ENCODE measurements around the gene LIMK1.

LIMK1 gene

GRCh38 chr7:74070619-74070921 is 13.0 kb upstream of the LIMK1 start:
- no peak for FAIRE-seq
- TF ChIP-seq POLR2AphosphoS5 (IDR thresholded peaks at IDR 0.05; ENCODE audit: low read depth, low read length) (no peak), TAF1 (IDR thresholded peaks at IDR 0.05; ENCODE audit: borderline replicate concordance, low read depth, low read length) (no peak), POLR2A (IDR thresholded peaks at IDR 0.05; ENCODE audit: low read depth, low read length) (no peak)
- no peak for DNase-seq (ENCODE audit: insufficient read length)

GRCh38 chr7:74071121-74071520 is 12.5 kb upstream of the LIMK1 start:
- no peak for TF ChIP-seq POLR2AphosphoS5 (IDR thresholded peaks at IDR 0.05; ENCODE audit: low read depth, low read length)
- DNase-seq (ENCODE audit: insufficient read length) = no peak
- FAIRE-seq = no peak

- FAIRE-seq (no peak), DNase-seq (ENCODE audit: insufficient read length) (no peak)
- TF ChIP-seq TAF1 (IDR thresholded peaks at IDR 0.05; ENCODE audit: borderline replicate concordance, low read depth, low read length) (no peak), POLR2A (IDR thresholded peaks at IDR 0.05; ENCODE audit: low read depth, low read length) (no peak), POLR2AphosphoS5 (IDR thresholded peaks at IDR 0.05; ENCODE audit: low read depth, low read length) (no peak)
These were observed 8.8 kb upstream of the LIMK1 start for GRCh38 chr7:74074770-74075169.

- TF ChIP-seq TAF1 (IDR thresholded peaks at IDR 0.05; ENCODE audit: borderline replicate concordance, low read depth, low read length) = no peak
- TF ChIP-seq POLR2AphosphoS5 (IDR thresholded peaks at IDR 0.05; ENCODE audit: low read depth, low read length) = no peak
- no peak for TF ChIP-seq POLR2A (IDR thresholded peaks at IDR 0.05; ENCODE audit: low read depth, low read length)
- no peak for DNase-seq (ENCODE audit: insufficient read length)
- FAIRE-seq = no peak
These were observed 5.1 kb upstream of the LIMK1 start for GRCh38 chr7:74078461-74078860.

GRCh38 chr7:74082770-74083116 is 861 bp upstream of the LIMK1 start:
- no peak for TF ChIP-seq TAF1 (IDR thresholded peaks at IDR 0.05; ENCODE audit: borderline replicate concordance, low read depth, low read length)
- TF ChIP-seq POLR2A (IDR thresholded peaks at IDR 0.05; ENCODE audit: low read depth, low read length) = no peak
- no peak for TF ChIP-seq POLR2AphosphoS5 (IDR thresholded peaks at IDR 0.05; ENCODE audit: low read depth, low read length)
- no peak for DNase-seq (ENCODE audit: insufficient read length)
- FAIRE-seq = no peak

- DNase-seq (ENCODE audit: insufficient read length) = no peak
- TF ChIP-seq POLR2A (IDR thresholded peaks at IDR 0.05; ENCODE audit: low read depth, low read length) = peak; percentile 31; the same call in 1 of the 2 replicates
- TF ChIP-seq TAF1 (IDR thresholded peaks at IDR 0.05; ENCODE audit: borderline replicate concordance, low read depth, low read length) = 0 out of 2 replicates have a peak, but pooled peaks have one; percentile 19
- TF ChIP-seq POLR2AphosphoS5 (IDR thresholded peaks at IDR 0.05; ENCODE audit: low read depth, low read length) = no peak
- FAIRE-seq = peak; percentile 46
These were observed 521 bp downstream of the LIMK1 start for GRCh38 chr7:74083928-74084721.

GRCh38 chr7:74084722-74085578 is 1.3 kb downstream of the LIMK1 start:
- no peak for DNase-seq (ENCODE audit: insufficient read length)
- FAIRE-seq = no peak
- no peak for TF ChIP-seq TAF1 (IDR thresholded peaks at IDR 0.05; ENCODE audit: borderline replicate concordance, low read depth, low read length)
- no peak for TF ChIP-seq POLR2AphosphoS5 (IDR thresholded peaks at IDR 0.05; ENCODE audit: low read depth, low read length)
- TF ChIP-seq POLR2A (IDR thresholded peaks at IDR 0.05; ENCODE audit: low read depth, low read length) = no peak

GRCh38 chr7:74087791-74088453 is 4.3 kb downstream of the LIMK1 start:
- FAIRE-seq = no peak
- no peak for DNase-seq (ENCODE audit: insufficient read length)
- TF ChIP-seq POLR2AphosphoS5 (IDR thresholded peaks at IDR 0.05; ENCODE audit: low read depth, low read length) = no peak
- TF ChIP-seq TAF1 (IDR thresholded peaks at IDR 0.05; ENCODE audit: borderline replicate concordance, low read depth, low read length) = no peak
- no peak for TF ChIP-seq POLR2A (IDR thresholded peaks at IDR 0.05; ENCODE audit: low read depth, low read length)

GRCh38 chr7:74092321-74092963 is 8.8 kb downstream of the LIMK1 start:
- DNase-seq (ENCODE audit: insufficient read length) (no peak), FAIRE-seq (peak; percentile 80)
- TF ChIP-seq POLR2AphosphoS5 (IDR thresholded peaks at IDR 0.05; ENCODE audit: low read depth, low read length) = no peak
- no peak; the same call in 1 of the 2 replicates for TF ChIP-seq POLR2A (IDR thresholded peaks at IDR 0.05; ENCODE audit: low read depth, low read length)
- no peak for TF ChIP-seq TAF1 (IDR thresholded peaks at IDR 0.05; ENCODE audit: borderline replicate concordance, low read depth, low read length)

- DNase-seq (ENCODE audit: insufficient read length) (peak; percentile 80), FAIRE-seq (peak; percentile 88)
- peak; percentile 48; the same call in 1 of the 2 replicates for TF ChIP-seq TAF1 (IDR thresholded peaks at IDR 0.05; ENCODE audit: borderline replicate concordance, low read depth, low read length)
- TF ChIP-seq POLR2A (IDR thresholded peaks at IDR 0.05; ENCODE audit: low read depth, low read length) = peak; percentile 71
- no peak for TF ChIP-seq POLR2AphosphoS5 (IDR thresholded peaks at IDR 0.05; ENCODE audit: low read depth, low read length)
These were observed 9.4 kb downstream of the LIMK1 start for GRCh38 chr7:74092964-74093471.
